Amygdala (tissue), 56 donors: Measurements from ENCODE around the gene ATP5F1E.

Experiments used
- DNase-seq, 56 donors: peaks; one replicate each; lab custom pipeline; 2025; lab: John Stamatoyannopoulos, UW

The ATP5F1E gene

DNA sequence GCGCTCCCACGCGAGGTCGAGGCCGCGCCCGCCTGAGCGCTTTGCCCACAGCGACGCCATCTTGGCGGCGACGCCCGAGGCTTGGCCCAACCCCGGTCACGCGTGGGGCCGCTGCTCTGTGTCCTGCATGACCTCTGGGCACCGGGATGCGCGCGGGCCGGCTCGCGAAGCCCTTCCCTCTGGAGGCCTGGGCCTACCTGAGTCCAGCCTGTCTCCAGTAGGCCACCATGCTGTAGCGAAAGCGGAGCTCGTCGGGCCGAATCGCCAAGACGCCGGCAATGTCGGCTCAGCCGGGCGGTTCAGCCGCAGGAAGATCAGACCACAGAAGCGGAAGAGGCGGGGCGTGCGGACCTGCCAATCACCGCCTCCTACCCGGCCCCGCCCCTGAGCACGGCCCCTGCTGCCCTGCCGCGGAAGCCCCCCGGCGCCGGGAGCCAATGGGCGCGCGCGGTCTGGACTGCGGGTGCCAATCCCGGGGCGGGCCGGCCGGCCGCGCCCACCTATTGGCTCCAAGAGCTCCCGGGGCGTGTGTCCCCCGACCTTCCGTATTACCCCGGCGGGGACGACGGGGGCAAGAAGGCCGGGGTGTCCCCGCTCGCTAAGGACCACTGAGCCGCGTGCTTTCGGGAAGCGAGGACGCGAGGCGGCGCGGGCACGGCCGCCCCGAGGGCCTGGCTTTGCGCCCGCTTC lies at the start of gene ATP5F1E:
Gene ATP5F1E, minus strand, starts transcription at position 313 of the 690 bp plus-strand sequence. Its CDS starts 84 bp downstream, at position 229.
- peak; percentile 70 to 98 (median 93) for DNase-seq

DNA sequence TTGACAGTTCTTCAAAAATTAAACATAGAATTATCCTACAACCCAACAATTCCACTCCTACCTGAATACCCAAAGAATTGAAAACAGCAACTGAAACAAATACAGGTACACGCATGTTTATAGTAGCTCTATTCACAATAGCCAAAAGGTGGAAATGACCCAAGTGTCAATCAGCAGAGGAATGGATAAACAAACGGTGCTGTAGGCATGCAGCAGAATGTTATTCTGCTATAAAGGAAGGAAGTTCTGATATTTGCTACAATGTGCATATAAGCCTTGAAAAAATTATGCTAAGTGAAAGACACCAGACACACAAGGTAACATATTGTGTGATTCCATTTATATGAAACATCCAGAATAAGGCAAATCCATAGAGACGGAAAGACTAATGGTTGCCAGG lies 48.9 kb upstream of the ATP5F1E start:
- no peak for DNase-seq

DNA sequence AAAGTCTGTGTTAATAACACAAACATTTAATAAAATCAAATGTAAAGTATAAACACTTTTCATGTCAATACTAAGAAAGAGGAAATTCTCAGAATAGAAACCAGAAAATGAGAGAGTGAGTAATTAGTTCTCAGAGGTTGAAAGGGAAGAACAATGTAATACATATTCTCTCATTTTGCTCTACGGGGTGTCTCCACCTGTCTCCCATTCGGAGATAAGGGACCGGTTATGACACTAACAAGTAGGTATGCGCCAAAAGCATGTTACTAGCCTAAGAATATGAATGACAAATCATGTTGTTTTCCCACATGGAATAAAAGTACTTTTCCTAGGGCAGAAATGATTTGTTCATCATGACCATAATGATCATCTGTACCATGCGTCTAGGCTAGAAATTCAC lies 46.1 kb upstream of the ATP5F1E start:
- DNase-seq: no peak

DNA sequence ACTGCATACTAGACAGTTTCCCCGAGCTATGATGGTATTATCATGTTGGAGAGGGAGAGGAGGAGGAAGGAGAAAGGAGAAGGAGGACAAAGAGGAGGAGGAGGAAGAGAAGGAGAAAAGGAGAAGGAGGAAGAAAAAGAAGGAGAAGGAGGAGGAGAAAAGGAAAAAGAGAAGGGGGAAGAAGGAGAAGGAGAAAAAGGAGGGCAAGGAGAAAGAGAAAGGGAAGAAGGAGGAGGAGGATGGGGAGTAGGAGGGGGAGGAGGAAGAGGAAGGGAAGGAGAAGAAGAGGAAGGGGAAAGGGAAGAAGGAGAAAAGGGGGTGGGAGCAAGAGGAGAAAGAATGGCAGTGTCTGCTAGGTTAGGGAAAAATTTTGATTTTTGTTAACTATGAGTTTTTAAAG lies 45.6 kb upstream of the ATP5F1E start:
- DNase-seq: no peak

DNA sequence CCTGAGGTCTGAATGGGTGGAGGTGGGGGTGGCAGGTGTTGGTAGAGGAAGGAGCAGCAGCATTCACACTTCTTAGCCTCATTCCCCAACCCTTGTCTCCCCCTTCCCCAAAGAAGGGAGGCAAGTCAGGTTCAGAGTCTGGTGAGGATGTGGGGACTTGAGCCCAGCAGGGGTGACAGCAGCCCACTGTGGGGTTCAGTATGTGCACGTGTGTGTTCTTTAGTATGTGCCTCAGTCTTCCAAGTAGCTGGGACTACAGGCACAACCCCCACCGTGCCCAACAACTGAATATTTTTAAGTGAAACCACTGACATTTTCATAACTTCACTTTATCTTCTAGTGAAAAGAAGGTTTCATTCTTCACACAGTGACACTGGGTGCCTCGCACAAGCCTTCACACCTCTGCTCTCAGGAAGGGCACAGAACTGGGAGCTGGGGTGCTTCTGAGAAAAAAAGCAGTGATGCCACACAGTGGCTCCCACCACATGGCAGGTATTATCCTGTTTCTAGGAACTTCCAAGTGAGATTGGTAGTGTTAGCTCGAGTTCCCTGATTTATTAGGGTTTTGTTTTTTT lies 43.9 kb upstream of the ATP5F1E start:
- DNase-seq: no peak

DNA sequence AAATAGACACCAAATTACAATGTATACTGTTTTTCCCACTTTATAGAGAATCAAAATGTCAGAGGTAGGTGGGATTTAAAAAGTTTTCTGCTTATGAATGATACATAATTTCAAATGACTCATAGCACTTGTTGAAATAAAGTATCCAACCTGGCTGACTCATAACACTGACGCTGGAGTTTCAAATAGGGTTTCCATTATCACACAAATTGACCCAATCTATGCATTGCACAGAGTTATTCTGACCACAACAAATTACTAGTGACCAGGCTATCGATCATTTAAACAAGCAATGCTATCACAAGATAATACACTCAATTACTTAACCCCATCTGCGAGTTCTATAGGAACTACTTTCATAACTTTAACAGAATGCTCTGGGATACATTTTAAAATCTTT lies 42.3 kb upstream of the ATP5F1E start:
- no peak for DNase-seq

DNA sequence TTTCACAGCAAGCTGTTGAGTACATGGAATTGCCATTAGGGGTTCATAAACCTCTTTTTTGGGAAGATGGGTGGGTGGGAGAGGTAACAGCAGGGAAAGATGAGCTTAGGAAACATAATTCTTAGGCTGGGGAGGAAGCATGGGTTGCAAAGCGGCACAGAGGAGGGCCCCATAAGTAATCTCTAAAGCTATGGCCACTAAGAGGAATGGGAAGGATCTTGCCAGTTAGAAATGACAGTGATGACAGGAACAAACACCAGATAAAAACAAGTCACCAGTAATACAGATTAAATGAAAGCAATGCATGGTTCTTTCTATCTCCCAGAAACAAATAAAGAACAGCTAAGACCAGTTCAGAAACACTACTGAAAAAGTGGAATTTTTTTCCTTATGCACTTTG lies 41.4 kb upstream of the ATP5F1E start:
- DNase-seq: no peak

DNA sequence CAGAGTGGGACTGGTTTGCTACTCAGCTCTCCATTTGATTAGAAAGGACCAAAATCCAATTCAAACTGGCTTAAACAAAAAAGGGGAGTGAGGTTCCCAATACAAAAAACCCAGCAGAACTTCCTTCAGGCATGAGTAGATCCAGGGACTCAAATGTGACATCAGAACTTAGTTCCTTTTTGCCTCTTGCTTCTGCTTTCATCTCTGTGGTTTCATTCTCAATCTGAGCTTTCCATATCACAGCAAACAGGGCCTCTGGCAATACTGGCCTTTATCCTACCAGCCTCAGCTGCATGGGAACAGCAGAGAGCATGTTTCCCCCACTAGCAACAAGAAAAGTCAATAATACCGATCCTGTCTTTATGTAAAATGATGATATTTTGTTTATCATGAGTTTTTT lies 39.1 kb upstream of the ATP5F1E start:
- no peak for DNase-seq

DNA sequence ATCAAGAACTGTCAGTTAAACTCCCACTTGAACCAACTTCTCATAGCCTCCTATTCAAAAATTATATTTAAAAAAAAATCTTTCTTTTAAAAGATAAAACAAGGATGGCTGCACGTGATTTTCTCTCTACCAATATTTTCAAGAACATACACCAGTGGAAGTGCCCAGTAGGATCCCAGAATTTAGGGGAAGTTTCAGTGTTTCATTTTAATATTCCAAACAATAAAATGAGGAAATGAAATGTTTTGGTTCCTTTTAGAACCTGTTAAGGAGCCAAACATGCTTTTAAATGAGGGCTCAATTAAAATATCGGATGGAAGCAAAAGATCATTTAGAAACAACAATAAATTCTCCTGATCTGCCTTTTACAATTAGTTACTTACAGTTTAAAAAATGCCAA lies 36.9 kb upstream of the ATP5F1E start:
- DNase-seq: no peak

DNA sequence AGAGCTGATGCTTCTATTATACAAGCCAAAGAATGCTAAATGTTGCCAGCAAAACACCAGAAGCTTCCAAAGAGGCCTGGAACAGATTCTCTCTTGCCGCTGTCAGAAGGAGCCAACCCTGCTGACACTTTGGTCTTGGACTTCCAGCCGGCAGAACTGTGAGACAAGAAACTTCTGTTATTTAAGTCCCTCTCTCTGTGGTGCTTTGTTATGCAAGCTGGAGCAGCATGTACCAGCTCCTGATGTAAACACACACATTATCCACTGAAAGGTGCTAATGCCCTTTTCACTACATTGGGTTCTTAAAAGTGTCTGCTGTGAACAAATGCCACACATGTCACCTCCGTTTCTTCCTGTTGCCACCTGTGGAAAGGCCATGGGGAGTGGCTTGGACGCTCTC lies 36.4 kb upstream of the ATP5F1E start:
- DNase-seq: no peak

DNA sequence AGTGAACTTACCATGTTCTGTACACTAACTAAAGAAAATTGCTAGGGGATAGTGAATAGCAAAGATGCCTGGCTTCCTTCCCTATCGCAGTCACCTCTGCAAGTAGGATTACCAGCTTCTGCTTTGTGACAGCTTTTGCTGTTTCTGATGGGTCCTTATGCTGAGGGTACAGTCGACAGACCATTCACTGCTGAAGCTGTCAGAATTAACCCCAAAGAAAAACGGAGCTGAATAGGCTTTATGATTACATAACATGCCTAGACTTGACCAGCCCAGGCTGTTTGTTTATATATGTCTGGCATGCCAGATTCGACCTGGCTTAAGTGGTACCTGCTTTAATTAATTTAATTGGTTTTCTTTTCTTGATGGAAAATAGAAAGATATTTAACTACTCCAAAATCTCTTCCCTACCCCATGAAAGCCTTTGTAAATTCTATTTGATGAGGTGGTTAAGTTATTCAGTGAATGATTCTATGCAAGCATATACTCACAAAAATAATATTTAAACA lies 32.1 kb upstream of the ATP5F1E start:
- DNase-seq: no peak

DNA sequence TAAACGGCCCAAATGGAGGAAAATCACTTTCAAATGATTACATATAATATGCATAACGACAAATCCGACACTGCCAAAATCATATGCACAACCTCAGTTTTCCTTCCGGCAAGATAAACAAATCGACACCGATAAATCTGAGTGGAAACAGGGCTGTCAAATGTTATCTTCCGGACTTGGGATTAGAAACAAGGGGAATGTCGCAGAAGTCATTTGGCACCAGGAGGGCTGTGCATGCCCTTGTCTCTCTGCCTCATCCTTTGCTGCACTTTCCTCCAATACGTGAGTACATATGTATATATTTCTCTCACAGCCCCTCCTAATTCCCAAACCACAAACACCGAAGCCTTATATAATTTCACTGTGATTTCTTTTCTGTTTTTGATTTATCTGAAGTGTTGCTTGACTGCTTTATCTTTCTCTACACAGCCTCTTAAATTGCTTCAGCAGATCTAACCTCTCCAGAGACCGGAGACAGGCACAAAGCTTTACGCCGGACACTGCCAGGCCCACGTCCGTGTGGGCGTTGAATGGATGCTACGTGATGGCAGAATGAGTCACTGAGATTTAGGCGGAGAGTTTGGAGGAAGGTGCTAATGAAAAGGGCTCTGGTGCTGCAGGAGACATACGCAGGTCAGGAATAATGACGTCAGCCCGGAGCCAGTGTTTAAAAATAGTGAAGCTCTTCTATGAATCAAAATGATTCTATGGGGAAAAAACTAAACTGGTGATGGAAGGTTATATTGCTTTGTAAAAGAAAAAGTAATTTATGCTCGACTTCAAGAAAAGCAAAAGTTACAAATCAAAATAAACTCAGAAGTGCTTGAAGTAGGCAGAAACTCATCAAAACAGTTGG lies 31.5 kb upstream of the ATP5F1E start:
- DNase-seq: peak in 15 of 56 donors; percentile 2 to 43 (median 17)

DNA sequence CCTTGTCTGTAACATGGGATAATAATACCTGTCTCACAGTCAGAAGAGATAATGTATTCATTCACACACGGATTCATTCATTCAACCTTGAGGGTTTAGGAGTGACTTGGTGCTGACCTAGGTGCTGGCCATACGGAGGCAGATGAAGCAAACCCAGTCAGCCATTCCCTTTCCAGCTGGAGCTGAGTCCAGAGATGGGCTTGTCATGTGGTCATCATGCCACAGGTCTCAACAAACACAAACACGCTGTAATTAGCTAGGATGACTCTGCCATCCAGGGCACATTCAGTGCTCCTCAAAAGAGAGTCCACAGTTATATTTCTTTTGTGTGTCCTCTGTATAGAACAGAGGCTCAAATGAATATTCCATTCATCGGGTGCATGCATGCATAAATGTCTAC lies 29.9 kb upstream of the ATP5F1E start:
- no peak for DNase-seq

DNA sequence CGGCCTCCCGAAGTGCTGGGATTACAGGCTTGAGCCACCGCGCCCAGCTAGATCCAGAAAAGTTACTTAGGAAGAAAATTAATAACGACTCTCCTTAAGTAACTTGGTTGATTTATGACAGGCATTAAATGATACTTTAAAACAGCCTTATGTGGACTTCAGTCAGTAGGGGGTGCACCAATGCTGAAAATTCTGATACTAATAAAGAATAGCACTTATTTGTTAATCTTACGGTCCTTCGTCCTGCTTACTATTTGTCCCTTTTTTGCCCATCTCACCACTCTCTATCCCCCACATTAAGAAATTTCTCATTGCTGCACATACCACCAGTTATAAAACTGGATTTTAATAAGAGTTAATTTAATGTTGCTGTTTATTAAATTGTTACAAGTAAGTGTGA lies 23.2 kb upstream of the ATP5F1E start:
- DNase-seq: peak in 1 of 56 donors; percentile 12

DNA sequence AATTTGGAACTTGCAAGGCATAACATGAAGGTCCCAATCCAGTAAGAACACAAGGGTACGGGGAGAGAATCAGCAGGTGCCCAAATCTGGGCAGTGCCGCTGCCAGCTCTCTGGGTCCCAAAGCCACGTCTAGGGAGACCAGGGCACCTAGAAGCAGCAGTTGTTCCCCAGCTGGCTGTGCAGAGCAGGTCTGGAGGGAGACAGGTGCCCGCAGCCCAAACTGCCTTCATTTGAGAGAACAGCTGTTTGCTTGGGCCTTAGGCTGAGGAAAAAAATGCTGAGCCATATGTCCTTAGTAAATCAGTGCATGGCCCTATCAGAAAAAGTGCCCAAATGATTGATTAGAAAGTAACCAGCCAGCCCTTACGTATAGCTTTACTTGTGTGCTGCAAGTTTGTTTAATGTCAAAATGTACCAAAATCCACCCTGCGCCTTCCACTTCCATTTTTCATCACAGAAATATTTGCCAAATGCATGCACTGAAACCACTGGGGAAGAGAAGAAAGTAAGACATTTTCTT lies 19.6 kb upstream of the ATP5F1E start:
- no peak for DNase-seq

DNA sequence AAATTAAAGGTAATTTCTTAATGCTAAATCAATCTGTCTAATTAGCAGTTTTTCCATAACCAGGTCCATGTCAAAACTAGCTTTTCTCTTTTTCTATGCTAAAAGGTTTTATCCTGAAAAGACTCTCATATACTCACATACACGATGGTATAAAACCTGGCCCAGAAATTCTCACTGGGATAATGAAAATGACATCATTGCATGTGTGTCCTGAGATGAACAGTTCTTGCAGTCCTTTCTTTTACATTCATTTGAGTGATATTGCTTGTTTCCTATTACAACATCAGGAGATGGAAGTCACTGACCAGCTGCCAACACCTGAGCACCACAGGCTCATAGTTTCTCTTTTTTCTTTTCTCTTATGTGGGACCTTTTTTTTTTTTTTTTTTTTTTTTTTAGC lies 18.3 kb upstream of the ATP5F1E start:
- no peak for DNase-seq

DNA sequence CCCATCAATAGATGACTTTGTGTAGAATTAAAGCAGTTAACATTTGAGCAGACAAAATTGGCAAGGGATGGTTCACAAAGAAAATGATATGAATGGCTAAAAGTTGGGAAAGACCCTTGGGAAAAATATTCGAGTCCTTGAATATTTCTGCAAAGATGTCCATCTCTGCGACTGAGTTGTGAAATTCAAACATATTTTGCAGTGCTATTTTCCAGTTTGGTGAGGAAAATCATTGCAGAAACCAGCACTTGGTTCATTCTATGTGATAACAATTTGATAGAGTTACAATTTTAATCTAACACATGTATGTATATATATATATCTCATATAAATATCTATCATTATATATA lies 16.5 kb upstream of the ATP5F1E start:
- no peak for DNase-seq

DNA sequence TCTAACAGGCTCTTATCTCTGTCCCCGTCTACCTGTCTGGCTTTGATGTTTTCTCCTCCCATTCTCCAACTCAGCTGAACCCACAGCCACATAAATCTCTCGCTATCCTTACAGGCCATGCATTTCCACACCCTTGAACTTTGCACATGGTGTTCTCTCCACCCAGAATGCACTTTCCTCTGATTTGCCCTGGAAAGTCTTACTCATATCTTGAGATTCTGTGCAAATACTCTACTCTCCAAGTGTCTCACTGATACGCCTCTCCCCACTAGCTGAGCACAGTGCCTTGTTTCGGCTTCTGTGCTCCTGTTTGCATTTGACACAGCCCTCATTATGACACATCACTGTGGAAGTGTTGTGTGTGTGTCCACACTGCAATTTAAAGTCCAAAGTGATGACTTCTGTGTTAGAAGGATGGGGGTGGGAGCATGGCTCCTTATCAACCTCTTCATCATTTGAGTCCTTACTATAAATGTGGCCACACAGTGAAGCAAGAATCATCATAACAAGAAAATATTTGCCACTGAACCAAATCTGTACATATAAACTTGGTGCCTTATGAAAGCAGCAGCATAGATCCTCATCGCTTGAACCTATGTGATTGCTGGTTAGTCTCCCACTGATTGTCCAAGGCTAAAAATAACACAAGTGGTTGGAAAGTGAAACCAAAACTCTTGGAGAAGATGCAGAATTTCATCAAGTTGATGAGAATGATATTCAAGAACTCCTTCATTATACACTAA lies 16.0 kb upstream of the ATP5F1E start:
- no peak for DNase-seq

DNA sequence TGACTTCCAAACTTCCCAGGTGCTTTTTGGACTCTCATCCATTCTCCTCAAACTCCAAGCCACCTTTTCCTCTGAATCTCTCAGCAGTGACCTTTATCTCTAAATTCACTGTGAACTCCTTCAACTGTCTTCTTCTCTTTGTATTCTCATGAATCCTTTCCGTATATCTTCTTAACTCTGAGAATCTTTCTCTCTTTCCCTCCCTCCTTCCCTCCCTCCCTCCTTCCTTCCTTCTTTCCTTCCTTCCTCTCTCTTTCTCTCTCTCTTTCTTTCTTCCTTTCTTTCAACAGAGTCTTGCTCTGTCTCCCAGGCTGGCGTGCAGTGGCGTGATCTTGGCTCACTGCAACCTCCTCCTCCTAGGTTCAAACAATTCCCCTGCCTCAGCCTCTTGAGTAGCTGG lies 14.7 kb upstream of the ATP5F1E start:
- DNase-seq: no peak

DNA sequence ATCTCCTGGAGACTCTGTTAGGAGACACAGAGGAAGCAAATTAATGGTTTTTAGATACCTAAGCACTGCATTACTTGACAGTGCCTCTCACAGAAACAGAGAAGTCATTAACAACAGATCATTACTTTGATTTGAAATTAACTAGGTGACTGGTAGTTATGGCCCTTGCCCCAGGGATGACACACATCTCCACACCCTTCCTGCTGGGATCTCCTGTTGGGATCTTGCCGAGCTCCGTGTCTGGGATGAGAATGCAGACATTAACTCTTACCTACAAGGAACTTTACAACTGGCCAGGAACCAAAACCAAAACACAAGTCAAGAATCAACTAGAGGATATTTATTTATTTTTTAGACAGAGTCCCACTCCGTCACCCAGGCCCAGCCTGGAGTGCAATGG lies 12.7 kb upstream of the ATP5F1E start:
- DNase-seq: no peak

DNA sequence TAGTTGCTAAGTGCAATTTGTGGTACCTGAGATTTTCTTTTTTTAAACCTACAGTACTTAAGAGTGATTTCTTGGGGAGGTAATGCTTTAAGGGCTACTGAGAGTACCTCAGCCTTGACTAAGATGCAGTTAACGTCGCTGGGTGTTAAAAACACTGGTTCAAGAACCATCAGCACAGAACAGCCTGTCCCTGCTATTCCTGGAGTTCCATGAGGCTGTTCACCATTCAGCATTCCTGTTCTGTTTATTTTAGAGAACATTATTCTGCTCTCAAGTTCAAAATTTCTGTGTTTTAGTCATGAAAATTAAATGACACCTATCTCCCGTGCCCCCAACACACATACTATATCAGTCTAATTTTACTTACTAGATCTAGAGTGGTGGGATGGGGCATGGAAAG lies 12.2 kb upstream of the ATP5F1E start:
- no peak for DNase-seq
